Prostate gland (tissue), 2 donors: ENCODE results near the gene LARP4B.

Experiments
- CTCF ChIP-seq, 4 experiments: fragments of 200-600 bp in 2 of 4; fragments of 450-650 bp in 2 of 4; sonication (generic) in 2 of 4; IDR thresholded peaks; 1 replicate in 3 of 4; 2 replicates in 1 of 4; pipeline ENCODE4 v1.5.1; 2016 to 2019; ENCODE audit warnings: antibody characterized with exemption in 4 of 4, mild to moderate bottlenecking in 2 of 4, moderate library complexity in 2 of 4
- POLR2A ChIP-seq: fragments of 450-650 bp; IDR thresholded peaks from one replicate; pipeline ENCODE4 v1.6.1; 2016; ENCODE audit warnings: antibody characterized with exemption, mild to moderate bottlenecking
- POLR2AphosphoS5 ChIP-seq: sonication (generic); formaldehyde crosslinking; IDR thresholded peaks from one replicate; pipeline ENCODE4 v1.6.1; 2017; ENCODE audit warnings: antibody characterized with exemption

GRCh38 chr10:971613-972012 lies 40.1 kb upstream of the LARP4B start:
- no peak for TF ChIP-seq POLR2AphosphoS5
- TF ChIP-seq CTCF (IDR thresholded peaks at IDR 0.05): no peak
- no peak for TF ChIP-seq POLR2A
